ENCODE measurements around the gene FBN1. TPM values are rescaled to one million over a fixed set of nuclear protein-coding genes. Genes with fewer than 3 reads are reported as not detected.

FBN1 gene
- total RNA-seq, 4 donors from 2014 or later = 17.6 to 106 (median 31.2) TPM

DNA sequence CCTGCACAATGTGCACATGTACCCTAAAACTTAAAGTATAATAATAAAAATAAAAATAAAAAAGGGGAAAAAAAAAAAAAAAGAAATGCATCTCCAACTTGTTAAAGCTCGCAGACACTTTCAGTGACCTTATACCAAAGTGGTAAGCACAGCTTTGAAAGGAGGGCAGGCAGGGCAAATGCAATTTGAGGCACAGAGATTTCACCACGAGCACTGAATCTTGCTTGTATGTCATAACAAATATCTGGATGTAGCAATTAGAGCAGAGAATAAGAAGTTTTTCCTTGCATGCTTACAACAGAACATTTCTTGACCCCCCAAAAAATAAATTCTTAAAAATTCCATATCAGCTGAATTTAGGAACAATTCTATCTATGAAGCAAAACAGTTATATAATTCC, 66.5 kb downstream of the FBN1 start:
- Histone ChIP-seq H3K4me1 (peaks cover 0 to 11% (median 0%) of the 10 kb centered on the region in 4 donors), H3K4me3 (no peak overlapping the region), H3K27ac (no peak overlapping the region), H3K27me3 (no peaks in the 10 kb centered on the region), H3K9me3 (no peaks in the 10 kb centered on the region), H3K36me3 (no peaks in the 10 kb centered on the region)
- WGBS, 2 donors (ENCODE audit: low coverage in 1 of 2) = 74 to 75% methylated on average over 2 of the region's 2 CpGs
- in situ Hi-C loops (cut with MboI; ENCODE audit: low pct_ligation_motif_present in 1 of 4, low pct_unique_long_range_greater_than_20kb in 1 of 4, low sequenced_read_pairs in 3 of 4) = loop anchor here in 1 of 4 donors (25.0 kb wide), 1 partner anchor 92 kb away; no protein-coding TSS in a partner anchor
- TF ChIP-seq, protein P1, sequence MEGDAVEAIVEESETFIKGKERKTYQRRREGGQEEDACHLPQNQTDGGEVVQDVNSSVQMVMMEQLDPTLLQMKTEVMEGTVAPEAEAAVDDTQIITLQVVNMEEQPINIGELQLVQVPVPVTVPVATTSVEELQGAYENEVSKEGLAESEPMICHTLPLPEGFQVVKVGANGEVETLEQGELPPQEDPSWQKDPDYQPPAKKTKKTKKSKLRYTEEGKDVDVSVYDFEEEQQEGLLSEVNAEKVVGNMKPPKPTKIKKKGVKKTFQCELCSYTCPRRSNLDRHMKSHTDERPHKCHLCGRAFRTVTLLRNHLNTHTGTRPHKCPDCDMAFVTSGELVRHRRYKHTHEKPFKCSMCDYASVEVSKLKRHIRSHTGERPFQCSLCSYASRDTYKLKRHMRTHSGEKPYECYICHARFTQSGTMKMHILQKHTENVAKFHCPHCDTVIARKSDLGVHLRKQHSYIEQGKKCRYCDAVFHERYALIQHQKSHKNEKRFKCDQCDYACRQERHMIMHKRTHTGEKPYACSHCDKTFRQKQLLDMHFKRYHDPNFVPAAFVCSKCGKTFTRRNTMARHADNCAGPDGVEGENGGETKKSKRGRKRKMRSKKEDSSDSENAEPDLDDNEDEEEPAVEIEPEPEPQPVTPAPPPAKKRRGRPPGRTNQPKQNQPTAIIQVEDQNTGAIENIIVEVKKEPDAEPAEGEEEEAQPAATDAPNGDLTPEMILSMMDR (IDR thresholded peaks at IDR 0.05) = no peak
- TF ChIP-seq POLR2A (IDR thresholded peaks at IDR 0.05) (no peak), POLR2AphosphoS5 (IDR thresholded peaks at IDR 0.05) (no peak), EP300 (IDR thresholded peaks at IDR 0.05; ENCODE audit: low read depth) (no peak)
- DNase-seq = no peak
- intact Hi-C loops (cut with DNase I; ENCODE audit: low total_unique reads) = no loop called here

- Histone ChIP-seq H3K36me3 (no peaks in the 10 kb centered on the region), H3K27me3 (no peaks in the 10 kb centered on the region), H3K4me1 (peaks cover 0 to 11% (median 0%) of the 10 kb centered on the region in 4 donors), H3K27ac (no peak overlapping the region), H3K9me3 (no peaks in the 10 kb centered on the region), H3K4me3 (no peak overlapping the region)
- no peak for DNase-seq
- WGBS, 2 donors (ENCODE audit: low coverage in 1 of 2) = 79 to 87% methylated on average over 5 to 7 of the region's 7 CpGs
- TF ChIP-seq POLR2A (IDR thresholded peaks at IDR 0.05) (no peak), EP300 (IDR thresholded peaks at IDR 0.05; ENCODE audit: low read depth) (no peak), POLR2AphosphoS5 (IDR thresholded peaks at IDR 0.05) (no peak)
- TF ChIP-seq, protein P1 (IDR thresholded peaks at IDR 0.05) = no peak
- in situ Hi-C loops (cut with MboI; ENCODE audit: low pct_ligation_motif_present in 1 of 4, low pct_unique_long_range_greater_than_20kb in 1 of 4, low sequenced_read_pairs in 3 of 4) = loop anchor here in 1 of 4 donors (25.0 kb wide), 1 partner anchor 90 kb away; no protein-coding TSS in a partner anchor
- intact Hi-C loops (cut with DNase I; ENCODE audit: low total_unique reads) = no loop called here
Measured at GRCh38 chr15:48577469-48577868, 68.0 kb downstream of the FBN1 start.

DNA sequence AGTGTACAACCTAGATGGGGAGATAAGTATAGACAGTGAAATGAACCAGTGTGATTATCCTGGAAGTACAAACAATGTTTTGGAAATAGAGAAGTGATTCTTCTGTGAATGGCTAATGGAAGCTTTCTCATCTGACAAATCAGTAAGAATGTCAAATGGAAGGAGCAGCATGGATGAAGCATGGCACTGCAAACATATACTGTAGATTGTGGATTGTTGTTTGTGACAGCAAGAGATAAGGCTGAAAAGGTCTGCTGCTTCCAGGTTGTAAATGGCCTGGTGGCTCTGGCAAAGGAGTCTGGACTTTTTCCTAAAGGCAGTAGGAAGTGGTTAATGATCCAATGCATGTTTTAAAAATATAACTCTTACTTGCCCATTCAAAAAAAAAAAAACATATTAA, 71.3 kb downstream of the FBN1 start:
- TF ChIP-seq, protein P1 (IDR thresholded peaks at IDR 0.05) = no peak
- TF ChIP-seq EP300 (IDR thresholded peaks at IDR 0.05; ENCODE audit: low read depth) (no peak), POLR2A (IDR thresholded peaks at IDR 0.05) (no peak), POLR2AphosphoS5 (IDR thresholded peaks at IDR 0.05) (no peak)
- Histone ChIP-seq H3K4me3 (no peak overlapping the region), H3K4me1 (peaks cover 0 to under 1% (median 0%) of the 10 kb centered on the region in 4 donors), H3K36me3 (no peaks in the 10 kb centered on the region), H3K27me3 (no peaks in the 10 kb centered on the region), H3K9me3 (no peaks in the 10 kb centered on the region), H3K27ac (no peak overlapping the region)
- in situ Hi-C loops (cut with MboI; ENCODE audit: low pct_ligation_motif_present in 1 of 4, low pct_unique_long_range_greater_than_20kb in 1 of 4, low sequenced_read_pairs in 3 of 4) (no loop called here), intact Hi-C loops (cut with DNase I; ENCODE audit: low total_unique reads) (no loop called here)
- no peak for DNase-seq

- Histone ChIP-seq H3K27ac (no peak overlapping the region), H3K4me1 (no peaks in the 10 kb centered on the region), H3K36me3 (no peaks in the 10 kb centered on the region), H3K27me3 (no peaks in the 10 kb centered on the region), H3K9me3 (no peaks in the 10 kb centered on the region), H3K4me3 (no peak overlapping the region)
- TF ChIP-seq EP300 (IDR thresholded peaks at IDR 0.05; ENCODE audit: low read depth) = no peak
- no peak for DNase-seq
- in situ Hi-C loops (cut with MboI; ENCODE audit: low pct_ligation_motif_present in 1 of 4, low pct_unique_long_range_greater_than_20kb in 1 of 4, low sequenced_read_pairs in 3 of 4) (no loop called here), intact Hi-C loops (cut with DNase I; ENCODE audit: low total_unique reads) (no loop called here)
- 92% methylated on average over 4 of the region's 4 CpGs; no CpG with 5 or more reads in 1 of the 2 donors for WGBS, 2 donors (ENCODE audit: low coverage in 1 of 2)
Measured at GRCh38 chr15:48573780-48574179, 71.7 kb downstream of the FBN1 start.

GRCh38 chr15:48572823-48573222, 72.7 kb downstream of the FBN1 start:
- in situ Hi-C loops (cut with MboI; ENCODE audit: low pct_ligation_motif_present in 1 of 4, low pct_unique_long_range_greater_than_20kb in 1 of 4, low sequenced_read_pairs in 3 of 4) (no loop called here), intact Hi-C loops (cut with DNase I; ENCODE audit: low total_unique reads) (no loop called here)
- Histone ChIP-seq H3K36me3 (no peaks in the 10 kb centered on the region), H3K27ac (no peak overlapping the region), H3K9me3 (no peaks in the 10 kb centered on the region), H3K4me1 (no peaks in the 10 kb centered on the region), H3K4me3 (no peak overlapping the region), H3K27me3 (no peaks in the 10 kb centered on the region)
- TF ChIP-seq POLR2AphosphoS5 (IDR thresholded peaks at IDR 0.05) (no peak), EP300 (IDR thresholded peaks at IDR 0.05; ENCODE audit: low read depth) (no peak), POLR2A (IDR thresholded peaks at IDR 0.05) (no peak)
- TF ChIP-seq, protein P1 (IDR thresholded peaks at IDR 0.05) = no peak
- no peak for DNase-seq
- 79 to 91% methylated on average over 5 of the region's 5 CpGs for WGBS, 2 donors (ENCODE audit: low coverage in 1 of 2)
